HepG2 (cell line): ENCODE results near the gene GART. TPM values are rescaled to one million over a fixed set of nuclear protein-coding genes. Genes with fewer than 3 reads are reported as not detected.
A peak's percentile ranks its signal among the peaks of the same experiment; 100 is the strongest.

Experiments used
- HDAC1 ChIP-seq: sonication (generic); formaldehyde crosslinking; IDR thresholded peaks from 2 replicates; pipeline ENCODE4 v1.5.1; 2020; ENCODE audit warnings: mild to moderate bottlenecking, missing genetic modification reagents
- HHEX ChIP-seq: IDR thresholded peaks from 2 replicates; pipeline ENCODE4 v1.6.1; 2016; ENCODE audit warnings: control low read depth
- JUNB ChIP-seq: sonication (generic); formaldehyde crosslinking; IDR thresholded peaks from 2 replicates; pipeline ENCODE4 v1.8.0; 2022; ENCODE audit warnings: missing genetic modification reagents, mild to moderate bottlenecking, borderline replicate concordance
- PPARG ChIP-seq: conservative IDR thresholded peaks from 2 replicates; pipeline ENCODE4 v1.6.1; 2016; ENCODE audit warnings: missing biosample characterization, missing genetic modification reagents
- PRMT3 ChIP-seq: sonication (generic); formaldehyde crosslinking; IDR thresholded peaks from 2 replicates; pipeline ENCODE4 v1.8.1; 2022; ENCODE audit warnings: low read depth, mild to moderate bottlenecking, moderate library complexity, missing genetic modification reagents, borderline replicate concordance
- RXRB ChIP-seq: IDR thresholded peaks from 2 replicates; pipeline ENCODE4 v1.6.1; 2016; ENCODE audit warnings: borderline replicate concordance, missing genetic modification reagents, missing compliant biosample characterization
- SRSF4 ChIP-seq: fragments of 200-400 bp; formaldehyde crosslinking; IDR thresholded peaks from one replicate; pipeline ENCODE4 v1.6.1; 2018; ENCODE audit warnings: mild to moderate bottlenecking, low read depth, low read length, moderate library complexity; ENCODE audit not compliant: poor library complexity, severe bottlenecking
- U2AF1 ChIP-seq: fragments of 200-400 bp; formaldehyde crosslinking; optimal IDR thresholded peaks from 2 replicates; pipeline ENCODE3; 2017; ENCODE audit warnings: mild to moderate bottlenecking, low read depth, low read length
- YEATS2 ChIP-seq: sonication (generic); formaldehyde crosslinking; IDR thresholded peaks from 2 replicates; pipeline ENCODE4 v1.4.0; 2020; ENCODE audit warnings: missing genetic modification reagents, borderline replicate concordance
- ZBTB38 ChIP-seq: sonication (generic); formaldehyde crosslinking; IDR thresholded peaks from 2 replicates; pipeline ENCODE4 v1.5.1; 2020; ENCODE audit warnings: mild to moderate bottlenecking, missing genetic modification reagents
- ZMYM2 ChIP-seq: sonication (generic); formaldehyde crosslinking; IDR thresholded peaks from 2 replicates; pipeline ENCODE4 v1.8.0; 2022; ENCODE audit warnings: mild to moderate bottlenecking, missing genetic modification reagents
- ZNF10 ChIP-seq: sonication (generic); formaldehyde crosslinking; IDR thresholded peaks from 2 replicates; pipeline ENCODE4 v1.4.0; 2020; ENCODE audit warnings: mild to moderate bottlenecking, low read depth, missing genetic modification reagents, borderline replicate concordance
- ZNF124 ChIP-seq: sonication (generic); formaldehyde crosslinking; IDR thresholded peaks from 2 replicates; pipeline ENCODE4 v1.4.0; 2020; ENCODE audit warnings: missing genetic modification reagents
- ZNF230 ChIP-seq: sonication (generic); formaldehyde crosslinking; IDR thresholded peaks from 2 replicates; pipeline ENCODE4 v1.4.0; 2020; ENCODE audit warnings: mild to moderate bottlenecking, missing genetic modification reagents
- ZNF282 ChIP-seq: fragments of 450-650 bp; IDR thresholded peaks from 2 replicates; pipeline ENCODE4 v1.6.1; 2018; ENCODE audit not compliant: partially characterized antibody
- ZNF484 ChIP-seq: sonication (generic); formaldehyde crosslinking; IDR thresholded peaks from 2 replicates; pipeline ENCODE4 v1.5.1; 2020; ENCODE audit warnings: mild to moderate bottlenecking, low read depth, missing genetic modification reagents, borderline replicate concordance
- ZNF598 ChIP-seq: sonication (generic); formaldehyde crosslinking; IDR thresholded peaks from 2 replicates; pipeline ENCODE4 v1.5.1; 2020; ENCODE audit warnings: mild to moderate bottlenecking, missing genetic modification reagents, borderline replicate concordance
- ZNF747 ChIP-seq: sonication (generic); formaldehyde crosslinking; IDR thresholded peaks from 2 replicates; pipeline ENCODE4 v1.8.1; 2023; ENCODE audit warnings: missing genetic modification reagents, mild to moderate bottlenecking, borderline replicate concordance
- polyA plus RNA-seq, 8 experiments: library from polyadenylated mRNA; depleted of rRNA in 3 of 8; stranded (reverse) in 7 of 8; unstranded in 1 of 8; fragments of >200 nt; fragmentation: Illumina TruSeq in 4 of 8; extraction: Trizol in 4 of 8; gene quantifications; 2 replicates each; pipeline versions ENCODE4 v1.2.1 to v1.2.3, GENCODE V29; 2011 to 2016; ENCODE audit warnings: low read depth in 4 of 8, missing spikeins in 1 of 8, mixed read lengths in 1 of 8; ENCODE audit not compliant: insufficient read depth in 1 of 8
- total RNA-seq, 5 experiments: library from RNA; depleted of rRNA; stranded (reverse); fragments of >200 nt; fragmentation: Illumina TruSeq; extraction: Trizol; gene quantifications; 2 replicates each; pipeline ENCODE4 v1.2.3, GENCODE V29; 2016; ENCODE audit warnings: low read depth in 1 of 5
- TF ChIP-seq, protein P1 (sequence below): sonication (generic); formaldehyde crosslinking; conservative IDR thresholded peaks from 2 replicates; pipeline ENCODE4 v1.4.0; 2020; ENCODE audit warnings: missing genetic modification reagents
- TF ChIP-seq, protein P2 (sequence below): sonication (generic); formaldehyde crosslinking; IDR thresholded peaks from 2 replicates; pipeline ENCODE4 v1.4.0; 2020; ENCODE audit warnings: mild to moderate bottlenecking, low read depth, missing genetic modification reagents
- TF ChIP-seq, protein P3 (sequence below): sonication (generic); formaldehyde crosslinking; IDR thresholded peaks from 2 replicates; pipeline ENCODE4 v1.4.0; 2020; ENCODE audit warnings: missing genetic modification reagents
- TF ChIP-seq, protein P4 (sequence below): sonication (generic); formaldehyde crosslinking; IDR thresholded peaks from 2 replicates; pipeline ENCODE4 v1.8.0; 2022; ENCODE audit warnings: missing genetic modification reagents, mild to moderate bottlenecking, moderate library complexity, borderline replicate concordance

GART gene
- total and polyA plus RNA-seq, 2 of the 13 experiments (the other 11 are each of a cell fraction or from before 2014, with no cell fraction given): 17.9 to 109 TPM

DNA sequence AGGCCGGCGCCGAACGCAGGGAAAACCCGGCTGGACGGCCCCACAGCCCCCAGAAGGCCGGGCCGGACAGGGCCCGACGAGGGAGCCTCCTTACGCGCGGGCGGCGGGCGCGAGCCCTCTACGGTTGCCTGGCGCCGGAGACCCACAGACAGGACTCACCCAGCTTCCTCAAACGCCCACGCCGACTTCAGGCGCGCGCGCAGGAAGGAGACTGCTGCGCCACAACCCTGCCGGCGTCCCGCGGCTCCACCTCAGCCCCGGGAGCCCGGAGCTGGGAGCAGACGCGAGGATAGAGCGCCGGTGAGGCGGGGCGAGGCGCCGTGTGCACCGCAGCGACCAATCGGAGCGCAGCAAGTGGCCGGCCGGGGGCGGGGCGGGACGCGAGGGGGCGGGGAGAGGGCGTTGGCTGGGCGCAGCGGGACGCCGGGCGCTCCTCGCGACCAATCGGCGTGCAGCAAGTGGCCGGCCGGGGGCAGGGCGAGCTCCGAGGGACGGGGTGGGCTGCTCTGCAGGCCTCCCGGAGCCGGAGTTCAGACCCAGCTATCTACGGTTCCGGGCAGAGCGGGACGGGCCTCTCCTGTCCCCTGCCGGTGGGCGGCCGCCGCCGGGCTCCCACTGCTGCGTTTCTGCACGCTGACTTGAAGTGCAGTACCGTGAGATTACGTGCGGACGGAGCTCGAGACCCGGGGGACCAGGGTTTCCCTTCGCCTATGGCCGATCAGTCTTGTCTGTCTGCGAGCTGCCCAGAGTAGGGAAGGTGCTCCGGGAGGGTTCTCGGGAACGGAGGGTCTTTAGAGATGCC is 62.0 kb downstream of the GART start, which contains the start of gene TMEM50B (continued):
- TF ChIP-seq ZBTB38 (CRISPR knock-in tag) (0 out of 2 replicates have a peak, but pooled peaks have one; percentile 20), ZNF747 (CRISPR knock-in tag) (no peak), HHEX (CRISPR knock-in tag) (no peak), ZNF598 (CRISPR knock-in tag) (no peak; the same call in 1 of the 2 replicates), U2AF1 (no peak), ZNF282 (no peak), HDAC1 (peak; percentile 73), PRMT3 (CRISPR knock-in tag) (no peak), RXRB (CRISPR knock-in tag) (peak; percentile 33; the same call in 1 of the 2 replicates), PPARG (no peak), ZNF10 (CRISPR knock-in tag) (no peak), SRSF4 (no peak), YEATS2 (CRISPR knock-in tag) (peak; percentile 78; the same call in 1 of the 2 replicates), ZNF484 (no peak), ZNF230 (CRISPR knock-in tag) (peak; percentile 39; the same call in 1 of the 2 replicates), ZNF124 (CRISPR knock-in tag) (no peak), ZMYM2 (CRISPR knock-in tag) (0 out of 2 replicates have a peak, but pooled peaks have one; percentile 15), JUNB (CRISPR knock-in tag) (no peak)
- TF ChIP-seq, protein P1, sequence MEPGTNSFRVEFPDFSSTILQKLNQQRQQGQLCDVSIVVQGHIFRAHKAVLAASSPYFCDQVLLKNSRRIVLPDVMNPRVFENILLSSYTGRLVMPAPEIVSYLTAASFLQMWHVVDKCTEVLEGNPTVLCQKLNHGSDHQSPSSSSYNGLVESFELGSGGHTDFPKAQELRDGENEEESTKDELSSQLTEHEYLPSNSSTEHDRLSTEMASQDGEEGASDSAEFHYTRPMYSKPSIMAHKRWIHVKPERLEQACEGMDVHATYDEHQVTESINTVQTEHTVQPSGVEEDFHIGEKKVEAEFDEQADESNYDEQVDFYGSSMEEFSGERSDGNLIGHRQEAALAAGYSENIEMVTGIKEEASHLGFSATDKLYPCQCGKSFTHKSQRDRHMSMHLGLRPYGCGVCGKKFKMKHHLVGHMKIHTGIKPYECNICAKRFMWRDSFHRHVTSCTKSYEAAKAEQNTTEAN (CRISPR knock-in tag): peak; percentile 36; the same call in 1 of the 2 replicates
- TF ChIP-seq, protein P2, sequence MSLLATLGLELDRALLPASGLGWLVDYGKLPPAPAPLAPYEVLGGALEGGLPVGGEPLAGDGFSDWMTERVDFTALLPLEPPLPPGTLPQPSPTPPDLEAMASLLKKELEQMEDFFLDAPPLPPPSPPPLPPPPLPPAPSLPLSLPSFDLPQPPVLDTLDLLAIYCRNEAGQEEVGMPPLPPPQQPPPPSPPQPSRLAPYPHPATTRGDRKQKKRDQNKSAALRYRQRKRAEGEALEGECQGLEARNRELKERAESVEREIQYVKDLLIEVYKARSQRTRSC (CRISPR knock-in tag): no peak
- TF ChIP-seq, protein P3, sequence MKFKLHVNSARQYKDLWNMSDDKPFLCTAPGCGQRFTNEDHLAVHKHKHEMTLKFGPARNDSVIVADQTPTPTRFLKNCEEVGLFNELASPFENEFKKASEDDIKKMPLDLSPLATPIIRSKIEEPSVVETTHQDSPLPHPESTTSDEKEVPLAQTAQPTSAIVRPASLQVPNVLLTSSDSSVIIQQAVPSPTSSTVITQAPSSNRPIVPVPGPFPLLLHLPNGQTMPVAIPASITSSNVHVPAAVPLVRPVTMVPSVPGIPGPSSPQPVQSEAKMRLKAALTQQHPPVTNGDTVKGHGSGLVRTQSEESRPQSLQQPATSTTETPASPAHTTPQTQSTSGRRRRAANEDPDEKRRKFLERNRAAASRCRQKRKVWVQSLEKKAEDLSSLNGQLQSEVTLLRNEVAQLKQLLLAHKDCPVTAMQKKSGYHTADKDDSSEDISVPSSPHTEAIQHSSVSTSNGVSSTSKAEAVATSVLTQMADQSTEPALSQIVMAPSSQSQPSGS (CRISPR knock-in tag): no peak; the same call in 1 of the 2 replicates
- TF ChIP-seq, protein P4, sequence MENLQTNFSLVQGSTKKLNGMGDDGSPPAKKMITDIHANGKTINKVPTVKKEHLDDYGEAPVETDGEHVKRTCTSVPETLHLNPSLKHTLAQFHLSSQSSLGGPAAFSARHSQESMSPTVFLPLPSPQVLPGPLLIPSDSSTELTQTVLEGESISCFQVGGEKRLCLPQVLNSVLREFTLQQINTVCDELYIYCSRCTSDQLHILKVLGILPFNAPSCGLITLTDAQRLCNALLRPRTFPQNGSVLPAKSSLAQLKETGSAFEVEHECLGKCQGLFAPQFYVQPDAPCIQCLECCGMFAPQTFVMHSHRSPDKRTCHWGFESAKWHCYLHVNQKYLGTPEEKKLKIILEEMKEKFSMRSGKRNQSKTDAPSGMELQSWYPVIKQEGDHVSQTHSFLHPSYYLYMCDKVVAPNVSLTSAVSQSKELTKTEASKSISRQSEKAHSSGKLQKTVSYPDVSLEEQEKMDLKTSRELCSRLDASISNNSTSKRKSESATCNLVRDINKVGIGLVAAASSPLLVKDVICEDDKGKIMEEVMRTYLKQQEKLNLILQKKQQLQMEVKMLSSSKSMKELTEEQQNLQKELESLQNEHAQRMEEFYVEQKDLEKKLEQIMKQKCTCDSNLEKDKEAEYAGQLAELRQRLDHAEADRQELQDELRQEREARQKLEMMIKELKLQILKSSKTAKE: 0 out of 2 replicates have a peak, but pooled peaks have one; percentile 20
